ENCODE results near the gene IRF2BP1.

IRF2BP1 gene

DNA sequence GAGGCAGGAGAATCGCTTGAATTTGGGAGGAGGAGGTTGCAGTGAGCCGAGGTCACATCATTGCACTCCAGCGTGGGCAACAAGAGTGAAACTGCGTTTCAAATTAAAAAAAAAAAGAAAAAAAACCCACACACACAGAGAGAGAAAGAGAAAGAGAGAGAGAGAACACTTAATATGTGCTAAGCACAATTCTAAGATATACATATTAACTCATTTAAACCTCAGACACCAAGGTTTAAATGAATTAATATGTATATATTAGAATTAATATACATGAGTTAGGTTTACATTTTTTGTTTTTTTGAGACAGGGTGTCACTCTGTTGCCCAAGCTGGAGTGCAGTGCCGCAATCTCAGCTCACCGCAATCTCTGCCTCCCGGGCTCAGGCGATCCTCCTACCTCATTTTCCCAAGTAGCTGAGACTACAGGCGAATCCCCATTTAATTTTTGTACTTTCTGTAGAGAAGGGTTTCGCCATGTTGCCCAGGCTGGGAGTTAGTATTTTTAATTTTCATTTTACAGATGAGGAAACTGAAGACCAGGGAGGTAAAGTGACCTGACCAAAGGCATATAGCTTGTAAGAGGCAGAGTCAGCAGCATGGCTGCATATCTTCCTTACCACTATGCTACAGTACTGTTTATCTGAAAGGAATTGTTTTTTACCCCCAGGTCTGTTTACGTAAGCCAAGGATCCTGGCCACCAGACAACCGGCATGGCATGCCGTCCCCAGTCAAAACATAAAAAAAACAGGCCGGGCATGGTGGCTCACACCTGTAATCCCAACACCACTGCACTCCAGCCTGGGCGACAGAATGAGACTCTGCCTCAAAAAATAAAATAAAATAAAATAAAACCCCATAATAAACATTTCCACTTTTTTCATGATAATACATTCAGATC, 25.3 kb downstream of the IRF2BP1 start:
- no peak for DNase-seq

DNA sequence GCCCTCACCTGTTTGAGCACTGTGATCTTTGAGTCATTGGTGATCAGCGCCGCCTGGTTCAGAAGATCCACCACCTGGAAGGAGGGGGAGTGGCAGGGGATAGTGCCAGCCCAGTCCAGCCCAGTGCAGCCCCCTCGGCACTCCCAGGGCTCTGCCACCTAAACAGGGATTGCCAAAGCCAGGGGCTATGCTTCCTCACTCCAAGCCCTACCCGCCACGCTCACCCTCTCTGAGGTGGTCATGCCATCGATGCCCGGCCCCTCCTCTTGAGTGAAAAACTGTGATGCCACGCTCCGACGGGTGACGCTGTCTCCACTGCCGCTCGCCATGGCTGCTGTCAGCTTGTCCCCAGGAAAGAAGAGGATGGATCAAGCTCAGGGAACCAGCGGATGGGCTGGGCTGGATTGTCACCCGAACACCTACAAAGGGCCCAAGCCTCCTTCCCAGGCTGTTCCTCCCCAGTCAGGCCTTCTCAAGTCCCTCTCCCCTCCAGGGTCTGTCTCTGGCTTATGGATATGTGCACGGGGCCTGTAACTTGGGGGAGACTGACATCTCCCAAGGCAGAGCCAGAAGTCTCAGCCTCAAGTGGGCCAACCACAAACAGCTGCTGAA, 31.7 kb downstream of the IRF2BP1 start:
- DNase-seq: no peak

DNA sequence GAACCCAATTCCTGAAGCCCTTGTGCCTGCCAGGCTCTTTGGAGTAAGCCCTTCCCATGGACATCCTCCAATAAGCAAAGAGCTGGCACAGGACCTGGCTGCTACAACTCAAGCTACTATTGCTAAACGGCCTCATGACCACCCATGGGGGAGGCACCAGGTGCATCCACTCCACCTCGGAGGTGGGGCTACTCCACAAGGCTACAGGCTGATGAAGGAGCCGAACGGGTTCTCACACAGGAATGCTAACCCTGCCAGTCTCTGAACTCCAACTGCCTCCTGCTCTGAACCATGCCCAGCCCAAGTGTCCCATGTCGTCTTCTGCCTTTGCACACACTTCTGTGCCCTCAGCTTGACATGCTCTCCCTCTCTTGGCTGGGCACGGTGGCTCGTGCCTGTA, 33.0 kb downstream of the IRF2BP1 start:
- no peak for DNase-seq

DNA sequence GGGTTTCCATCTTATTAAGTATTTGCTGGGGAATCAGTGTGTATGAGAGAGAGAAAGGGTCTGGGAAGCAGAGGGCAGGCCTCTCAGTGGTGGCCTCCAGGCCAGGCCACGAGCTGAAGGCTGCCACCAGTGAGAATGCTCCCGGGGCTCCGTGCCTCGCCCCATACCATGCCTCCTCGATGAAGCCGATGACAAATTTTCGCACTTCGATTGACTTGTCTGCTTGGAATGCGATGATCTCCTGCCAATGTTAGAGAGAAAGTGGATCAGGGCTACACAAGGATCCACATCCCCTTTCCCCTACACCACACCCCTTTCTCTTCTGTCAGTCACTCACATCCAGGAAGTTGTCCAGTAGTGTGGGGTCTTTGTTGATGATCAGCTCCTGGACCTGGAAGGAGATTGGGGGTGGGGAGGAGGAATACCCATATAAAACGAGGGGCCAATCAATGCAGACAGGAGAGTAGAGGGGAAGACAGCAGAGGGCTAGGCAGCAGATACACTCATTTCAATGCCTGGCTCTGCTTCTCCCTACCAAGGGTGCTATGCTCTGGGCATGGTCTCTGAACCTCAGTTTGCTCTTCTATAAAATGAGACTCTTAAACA, 33.7 kb downstream of the IRF2BP1 start:
- no peak for DNase-seq

DNA sequence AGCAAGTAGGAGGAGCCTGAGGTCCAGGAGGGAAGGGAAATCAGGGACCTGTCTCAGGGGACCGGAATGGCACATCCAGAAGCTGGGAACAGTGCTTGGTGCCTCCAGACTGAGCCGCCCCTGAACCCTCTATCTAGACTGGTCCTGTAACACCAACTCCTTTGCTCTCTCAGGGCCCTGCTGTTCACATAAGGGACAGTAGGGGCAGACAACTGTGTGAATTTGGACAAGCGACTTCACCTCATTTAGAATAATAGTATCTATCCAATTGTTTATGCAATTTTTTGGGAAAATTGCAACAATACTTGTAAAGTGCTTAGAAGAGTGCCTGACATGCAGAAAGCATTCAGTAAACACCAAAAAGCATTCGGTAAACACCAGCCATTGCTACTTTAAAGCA, 37.0 kb downstream of the IRF2BP1 start:
- no peak for DNase-seq

DNA sequence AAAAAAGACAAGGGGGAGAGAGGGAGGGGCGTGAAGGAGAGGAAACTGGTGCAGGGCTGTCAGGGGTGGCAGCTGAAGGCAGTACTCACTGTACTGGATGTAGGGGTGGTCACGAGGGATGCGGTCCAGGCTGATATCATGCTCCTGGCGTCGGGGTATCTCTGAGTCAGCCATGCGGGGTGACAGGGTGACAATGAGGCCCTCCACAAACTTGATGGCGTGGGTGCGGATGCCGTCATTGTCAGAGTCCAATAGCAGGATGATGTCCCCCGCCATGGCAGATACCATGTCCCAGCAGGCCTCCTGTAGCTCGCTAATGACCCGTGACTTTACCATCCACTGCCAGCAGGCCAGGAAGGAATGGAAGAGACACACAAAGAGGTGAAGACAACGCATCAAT, 38.3 kb downstream of the IRF2BP1 start:
- DNase-seq: no peak

DNA sequence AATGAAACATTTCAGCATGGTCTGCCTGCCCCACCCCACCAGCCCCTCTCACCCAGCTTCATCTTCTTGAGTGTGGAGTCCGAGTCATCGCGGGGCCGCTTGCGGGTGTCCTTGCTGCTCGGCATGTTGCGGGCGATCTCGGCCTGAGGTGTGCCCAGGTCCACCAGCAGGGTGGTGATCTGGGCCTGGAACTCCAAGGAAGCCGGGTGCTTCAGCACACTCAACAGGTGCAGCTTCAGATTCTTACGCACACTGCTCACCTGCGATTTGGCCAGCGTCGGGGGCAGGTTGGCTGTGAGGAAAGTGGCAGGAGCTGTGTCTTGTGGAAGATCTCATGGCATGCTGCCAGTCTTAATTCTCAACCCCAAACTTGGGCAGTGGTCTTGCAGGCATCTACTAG, 43.7 kb downstream of the IRF2BP1 start:
- no peak for DNase-seq

DNA sequence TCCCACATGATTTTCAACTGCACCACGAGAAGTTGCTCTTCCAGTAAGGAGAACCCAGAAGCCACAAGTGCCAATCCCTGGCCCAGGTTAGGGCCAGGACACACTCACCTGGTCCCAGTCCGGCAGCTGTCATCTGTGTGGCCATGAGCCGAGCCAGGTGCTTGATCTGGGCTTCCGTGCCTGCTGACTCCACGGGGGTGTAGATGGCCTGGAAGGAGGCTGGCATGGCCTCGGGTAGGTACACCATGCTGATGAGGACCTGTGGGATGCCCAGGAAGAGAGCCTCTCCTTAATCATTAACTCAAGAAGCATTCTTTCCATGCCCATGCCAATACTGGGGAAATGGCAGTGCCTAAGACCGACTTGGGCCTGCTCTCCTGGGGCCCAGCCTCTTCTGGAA, 51.0 kb downstream of the IRF2BP1 start:
- no peak for DNase-seq
